Measurements from ENCODE around the gene HLA-DQA1. TPM values are rescaled to one million over a fixed set of nuclear protein-coding genes. Genes with fewer than 3 reads are reported as not detected.
"Not testable (repeated sequence)": the region's sequence is repeated elsewhere in the genome, so short reads cannot be mapped to it uniquely, and the experiment has no call there.

HLA-DQA1 gene
- total RNA-seq, 1 experiment from 2014 or later = 0.86 TPM

DNA sequence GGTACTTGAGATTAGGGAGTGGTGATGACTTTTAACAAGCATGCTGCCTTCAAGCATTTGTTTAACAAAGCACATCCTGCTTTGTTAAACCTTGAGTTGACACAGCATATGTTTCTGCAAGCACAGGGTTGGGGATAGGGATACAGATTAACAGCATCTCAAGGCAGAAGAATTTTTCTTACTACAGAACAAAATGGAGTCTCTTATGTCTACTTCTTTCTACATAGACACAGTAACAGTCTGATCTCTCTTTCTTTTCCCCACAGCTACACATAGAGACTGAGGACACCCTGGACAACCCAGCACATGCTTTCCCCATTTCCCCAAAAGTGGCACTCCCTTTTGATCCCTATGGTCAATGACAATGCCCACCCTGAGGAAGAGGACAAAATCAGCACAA, 20.6 kb downstream of the HLA-DQA1 start:
- H3K9me2 ChIP-seq (ENCODE audit: insufficient read depth); RAD21 ChIA-PET (ENCODE audit: low non-redundant PET in 1 of 2, low total read pairs in 2 of 2, uncharacterized antibody in 2 of 2, unreplicated experiment in 2 of 2); H3K9me3 ChIP-seq (ENCODE audit: control insufficient read depth in 1 of 2, insufficient read depth in 1 of 2, low read depth in 1 of 2, low read length in 2 of 2); ATAC-seq; H3K4me2 ChIP-seq (ENCODE audit: low read length); DNase-seq (ENCODE audit: low read depth, low spot score); H3K4me3 ChIP-seq (replicated peaks in 1 of 2; ENCODE audit: low read depth in 1 of 2, low read length in 2 of 2); H3K27me3 ChIP-seq (ENCODE audit: insufficient read depth, low read length); POLR2A ChIA-PET; BruUV-seq (replicated peaks); CTCF ChIA-PET; H3K27ac ChIP-seq (ENCODE audit: low read depth, low read length); intact Hi-C loops (cut with micrococcal nuclease); H3K79me2 ChIP-seq (ENCODE audit: insufficient read depth, low read length); H3K4me1 ChIP-seq (ENCODE audit: control insufficient read depth in 1 of 2, insufficient read depth in 2 of 2, low read length in 2 of 2); H4K20me1 ChIP-seq (ENCODE audit: insufficient read depth); H3K9ac ChIP-seq (ENCODE audit: low read length); H2AFZ ChIP-seq (ENCODE audit: low read depth, low read length, poor library complexity, severe bottlenecking); H3K36me3 ChIP-seq (ENCODE audit: control insufficient read depth in 1 of 2, insufficient read depth in 2 of 2, low read length in 2 of 2): not testable (repeated sequence)

- POLR2A ChIA-PET = no interaction called here
- RAD21 ChIA-PET (ENCODE audit: low non-redundant PET in 1 of 2, low total read pairs in 2 of 2, uncharacterized antibody in 2 of 2, unreplicated experiment in 2 of 2) = interaction anchor here in 1 of 2 experiments (0.6 kb wide), 1 partner anchor 187 kb away, joined by 4 read pairs; no protein-coding TSS in a partner anchor
- no peaks in the 10 kb centered on the region for H3K27me3 ChIP-seq (ENCODE audit: insufficient read depth, low read length)
- H3K9me3 ChIP-seq (ENCODE audit: control insufficient read depth in 1 of 2, insufficient read depth in 1 of 2, low read depth in 1 of 2, low read length in 2 of 2) = no peaks in the 10 kb centered on the region
- no peaks in the 10 kb centered on the region for H3K4me1 ChIP-seq (ENCODE audit: control insufficient read depth in 1 of 2, insufficient read depth in 2 of 2, low read length in 2 of 2)
- H3K4me2 ChIP-seq (ENCODE audit: low read length) = no peak overlapping the region
- no peak overlapping the region for H3K4me3 ChIP-seq (replicated peaks in 1 of 2; ENCODE audit: low read depth in 1 of 2, low read length in 2 of 2)
- intact Hi-C loops (cut with micrococcal nuclease) = no loop called here
- no TSS peak for BruUV-seq (replicated peaks)
- ATAC-seq = no peak
- H2AFZ ChIP-seq (ENCODE audit: low read depth, low read length, poor library complexity, severe bottlenecking) = no peak overlapping the region
- H4K20me1 ChIP-seq (ENCODE audit: insufficient read depth) = no peaks in the 10 kb centered on the region
- no peak overlapping the region for H3K9ac ChIP-seq (ENCODE audit: low read length)
- H3K36me3 ChIP-seq (ENCODE audit: control insufficient read depth in 1 of 2, insufficient read depth in 2 of 2, low read length in 2 of 2) = no peaks in the 10 kb centered on the region
- H3K79me2 ChIP-seq (ENCODE audit: insufficient read depth, low read length) = no peaks in the 10 kb centered on the region
- CTCF ChIA-PET = no interaction called here
- no peaks in the 10 kb centered on the region for H3K9me2 ChIP-seq (ENCODE audit: insufficient read depth)
- DNase-seq (ENCODE audit: low read depth, low spot score) = no peak
- no peak overlapping the region for H3K27ac ChIP-seq (ENCODE audit: low read depth, low read length)
- TF ChIP-seq, protein P1, sequence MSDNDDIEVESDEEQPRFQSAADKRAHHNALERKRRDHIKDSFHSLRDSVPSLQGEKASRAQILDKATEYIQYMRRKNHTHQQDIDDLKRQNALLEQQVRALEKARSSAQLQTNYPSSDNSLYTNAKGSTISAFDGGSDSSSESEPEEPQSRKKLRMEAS (IDR thresholded peaks at IDR 0.05) = no peak
- TF ChIP-seq EGR1 (IDR thresholded peaks at IDR 0.05; ENCODE audit: low read depth) (no peak), POLR2A (IDR thresholded peaks at IDR 0.05; ENCODE audit: borderline replicate concordance, extremely low read depth, insufficient read depth, insufficient read length) (no peak), TCF7L2 (IDR thresholded peaks at IDR 0.05; ENCODE audit: borderline replicate concordance, extremely low read depth, insufficient read depth, insufficient read length) (no peak), ZNF274 (IDR thresholded peaks at IDR 0.05; ENCODE audit: low read depth, low read length) (no peak), CEBPB (IDR thresholded peaks at IDR 0.05; ENCODE audit: low read depth) (no peak), JUND (IDR thresholded peaks at IDR 0.05) (no peak), SRF (IDR thresholded peaks at IDR 0.05; ENCODE audit: low read depth) (no peak), ELF1 (IDR thresholded peaks at IDR 0.05; ENCODE audit: borderline replicate concordance, low read depth) (no peak), EZH2 (IDR thresholded peaks at IDR 0.05) (no peak), FOSL1 (IDR thresholded peaks at IDR 0.05; ENCODE audit: low read depth) (no peak), EZH2phosphoT487 (IDR thresholded peaks at IDR 0.05; ENCODE audit: borderline replicate concordance) (no peak), ZFX (IDR thresholded peaks at IDR 0.05) (no peak), SP1 (IDR thresholded peaks at IDR 0.05; ENCODE audit: low read depth) (no peak), POLR2AphosphoS5 (IDR thresholded peaks at IDR 0.05; ENCODE audit: low read depth, low read length) (no peak), ZBTB33 (IDR thresholded peaks at IDR 0.05; ENCODE audit: extremely low read depth, insufficient replicate concordance, low read length) (no peak), ATF3 (IDR thresholded peaks at IDR 0.05) (no peak), RAD21 (IDR thresholded peaks at IDR 0.05; ENCODE audit: low read depth) (no peak)
- TF ChIP-seq, protein P2, sequence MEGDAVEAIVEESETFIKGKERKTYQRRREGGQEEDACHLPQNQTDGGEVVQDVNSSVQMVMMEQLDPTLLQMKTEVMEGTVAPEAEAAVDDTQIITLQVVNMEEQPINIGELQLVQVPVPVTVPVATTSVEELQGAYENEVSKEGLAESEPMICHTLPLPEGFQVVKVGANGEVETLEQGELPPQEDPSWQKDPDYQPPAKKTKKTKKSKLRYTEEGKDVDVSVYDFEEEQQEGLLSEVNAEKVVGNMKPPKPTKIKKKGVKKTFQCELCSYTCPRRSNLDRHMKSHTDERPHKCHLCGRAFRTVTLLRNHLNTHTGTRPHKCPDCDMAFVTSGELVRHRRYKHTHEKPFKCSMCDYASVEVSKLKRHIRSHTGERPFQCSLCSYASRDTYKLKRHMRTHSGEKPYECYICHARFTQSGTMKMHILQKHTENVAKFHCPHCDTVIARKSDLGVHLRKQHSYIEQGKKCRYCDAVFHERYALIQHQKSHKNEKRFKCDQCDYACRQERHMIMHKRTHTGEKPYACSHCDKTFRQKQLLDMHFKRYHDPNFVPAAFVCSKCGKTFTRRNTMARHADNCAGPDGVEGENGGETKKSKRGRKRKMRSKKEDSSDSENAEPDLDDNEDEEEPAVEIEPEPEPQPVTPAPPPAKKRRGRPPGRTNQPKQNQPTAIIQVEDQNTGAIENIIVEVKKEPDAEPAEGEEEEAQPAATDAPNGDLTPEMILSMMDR (IDR thresholded peaks at IDR 0.05 in 2 of 3, conservative IDR thresholded peaks at IDR 0.05 in 1 of 3; ENCODE audit: borderline replicate concordance in 1 of 3, insufficient read depth in 1 of 3, low read depth in 2 of 3, low read length in 2 of 3) = no peak
Observed at GRCh38 chr6:32658268-32658897, 21.2 kb downstream of the HLA-DQA1 start.
